ENCODE measurements around the gene NRAP.

The NRAP gene
- 0 to 0.97 (median 0.21) reads per million in 18 experiments for total RNA-seq

- DNase-seq, result no peak
These were observed at the start of gene NRAP for GRCh38 chr10:113663908-113664307. Gene NRAP, minus strand, starts transcription at chr10:113664041. Its CDS starts 159 bp downstream, at chr10:113663882.

- DNase-seq, result no peak
These were observed 49.8 kb upstream of the NRAP start for GRCh38 chr10:113713640-113713982.

GRCh38 chr10:113712755-113713639, 49.2 kb upstream of the NRAP start:
- DNase-seq, result no peak

- no peak for DNase-seq
These were observed 48.2 kb upstream of the NRAP start for GRCh38 chr10:113712024-113712423.

GRCh38 chr10:113711142-113711541, 47.3 kb upstream of the NRAP start:
- DNase-seq, result no peak

GRCh38 chr10:113709221-113709838, 45.5 kb upstream of the NRAP start:
- no peak for DNase-seq

- no peak for DNase-seq
These were observed 44.8 kb upstream of the NRAP start for GRCh38 chr10:113708640-113709039.

- DNase-seq, result no peak
These were observed 42.8 kb upstream of the NRAP start for GRCh38 chr10:113706623-113707022.

- no peak for DNase-seq
These were observed 41.5 kb upstream of the NRAP start for GRCh38 chr10:113705344-113705652.

GRCh38 chr10:113704637-113705343, 40.9 kb upstream of the NRAP start:
- DNase-seq, result peak; percentile 17 to 30

GRCh38 chr10:113697595-113697994, 33.8 kb upstream of the NRAP start:
- no peak for DNase-seq

GRCh38 chr10:113695691-113696090, 31.9 kb upstream of the NRAP start:
- DNase-seq, result peak in 1 of 2 donors; percentile 27

GRCh38 chr10:113693348-113693747, 29.5 kb upstream of the NRAP start:
- no peak for DNase-seq

GRCh38 chr10:113692271-113692670, 28.4 kb upstream of the NRAP start:
- DNase-seq, result no peak

GRCh38 chr10:113691381-113691780, 27.5 kb upstream of the NRAP start:
- DNase-seq, result no peak

- no peak for DNase-seq
These were observed 26.9 kb upstream of the NRAP start for GRCh38 chr10:113690749-113691148.

- no peak for DNase-seq
These were observed 25.7 kb upstream of the NRAP start for GRCh38 chr10:113689574-113689973.

- no peak for DNase-seq
These were observed 25.2 kb upstream of the NRAP start for GRCh38 chr10:113689057-113689456.

- DNase-seq, result no peak
These were observed 23.2 kb upstream of the NRAP start for GRCh38 chr10:113687037-113687436.

- DNase-seq, result no peak
These were observed 22.2 kb upstream of the NRAP start for GRCh38 chr10:113686028-113686427.

- DNase-seq, result no peak
These were observed 19.5 kb upstream of the NRAP start for GRCh38 chr10:113683300-113683699.

GRCh38 chr10:113681533-113682470, 18.0 kb upstream of the NRAP start:
- peak in 1 of 2 donors; percentile 9 for DNase-seq
